ENCODE results near the gene CACNG3.
"Not testable (repeated sequence)": the region's sequence is repeated elsewhere in the genome, so short reads cannot be mapped to it uniquely, and the experiment has no call there.

CACNG3 gene

GRCh38 chr16:24337013-24337412 lies 80.9 kb downstream of the CACNG3 start:
- DNase-seq = no peak

- DNase-seq = not testable (repeated sequence)
Observed at GRCh38 chr16:24343829-24344228, 87.7 kb downstream of the CACNG3 start.

- DNase-seq = no peak
Observed at GRCh38 chr16:24344784-24345183, 88.6 kb downstream of the CACNG3 start.

- no peak for DNase-seq
Observed at GRCh38 chr16:24345704-24346103, 89.6 kb downstream of the CACNG3 start.

GRCh38 chr16:24346734-24347133 lies 90.6 kb downstream of the CACNG3 start:
- DNase-seq = no peak

GRCh38 chr16:24347556-24347955 lies 91.4 kb downstream of the CACNG3 start:
- DNase-seq = no peak

- DNase-seq = no peak
Observed at GRCh38 chr16:24348545-24349290, 92.6 kb downstream of the CACNG3 start.

GRCh38 chr16:24349320-24349719 lies 93.2 kb downstream of the CACNG3 start:
- no peak for DNase-seq

- DNase-seq = no peak
Observed at GRCh38 chr16:24352746-24353145, 96.6 kb downstream of the CACNG3 start.

GRCh38 chr16:24353622-24354021 lies 97.5 kb downstream of the CACNG3 start:
- no peak for DNase-seq

GRCh38 chr16:24357511-24357910 lies 101.4 kb downstream of the CACNG3 start:
- no peak for DNase-seq

- no peak for DNase-seq
Observed at GRCh38 chr16:24358117-24358516, 102.0 kb downstream of the CACNG3 start.

- no peak for DNase-seq
Observed at GRCh38 chr16:24359490-24359889, 103.4 kb downstream of the CACNG3 start.

- no peak for DNase-seq
Observed at GRCh38 chr16:24360936-24361335, 104.8 kb downstream of the CACNG3 start.

GRCh38 chr16:24364596-24364995 lies 108.5 kb downstream of the CACNG3 start:
- DNase-seq = no peak

GRCh38 chr16:24367186-24367710 lies 111.1 kb downstream of the CACNG3 start:
- DNase-seq = no peak

GRCh38 chr16:24372824-24373223 lies 116.7 kb downstream of the CACNG3 start:
- DNase-seq = no peak

GRCh38 chr16:24378999-24379398 lies 122.9 kb downstream of the CACNG3 start:
- DNase-seq = no peak

- DNase-seq = no peak
Observed at GRCh38 chr16:24381470-24382118, 125.5 kb downstream of the CACNG3 start.

- no peak for DNase-seq
Observed at GRCh38 chr16:24382762-24383407, 126.8 kb downstream of the CACNG3 start.

GRCh38 chr16:24394341-24394740 lies 138.2 kb downstream of the CACNG3 start:
- no peak for DNase-seq

- DNase-seq = no peak
Observed at GRCh38 chr16:24396350-24397271, 140.5 kb downstream of the CACNG3 start.

GRCh38 chr16:24409045-24409444 lies 152.9 kb downstream of the CACNG3 start:
- no peak for DNase-seq
